Spinal cord (tissue), 10 donors: ENCODE data around the gene CENPVL1. TPM values are rescaled to one million over a fixed set of nuclear protein-coding genes. Genes with fewer than 3 reads are reported as not detected.
"Not testable (repeated sequence)": the region's sequence is repeated elsewhere in the genome, so short reads cannot be mapped to it uniquely, and the experiment has no call there.

Experiments used
- DNase-seq, 6 donors: peaks; one replicate each; pipeline versions ENCODE4 v3.0.0 to v3.0.0-alpha.2; 2013 to 2015; ENCODE audit warnings: low spot score in 6 of 6, low read depth in 4 of 6
- H3K27ac ChIP-seq: one replicate; pipeline ENCODE4 v1.5.1; 2013; ENCODE audit warnings: low read depth, low read length, control low read depth
- H3K27me3 ChIP-seq: one replicate; pipeline ENCODE4 v1.6.1; 2013; ENCODE audit warnings: low read length; ENCODE audit not compliant: control insufficient read depth, insufficient read depth
- H3K36me3 ChIP-seq: one replicate; pipeline ENCODE4 v1.6.1; 2013; ENCODE audit warnings: low read length; ENCODE audit not compliant: control insufficient read depth, insufficient read depth
- H3K4me1 ChIP-seq: one replicate; pipeline ENCODE4 v1.6.1; 2013; ENCODE audit warnings: low read length; ENCODE audit not compliant: control insufficient read depth, insufficient read depth
- H3K4me3 ChIP-seq: one replicate; pipeline ENCODE4 v1.5.1; 2013; ENCODE audit warnings: low read depth, low read length, control low read depth
- H3K9me3 ChIP-seq: one replicate; pipeline ENCODE4 v1.6.1; 2013; ENCODE audit warnings: low read length; ENCODE audit not compliant: control insufficient read depth, insufficient read depth
- WGBS: methylation state at CpG from one replicate; pipeline ENCODE4 v1.1.5; 2013; ENCODE audit warnings: missing lambda C conversion rate; ENCODE audit not compliant: insufficient coverage; 5-methylcytosine and 5-hydroxymethylcytosine counted together
- long read RNA-seq, 4 donors: transcript quantifications; one replicate each; lab custom pipeline, GENCODE V29; 2026
- polyA plus RNA-seq, 2 donors: library from polyadenylated mRNA; unstranded; fragments of 120-200 nt; gene quantifications; one replicate each; pipeline ENCODE4 v1.2.1, GENCODE V29; 2013; ENCODE audit not compliant: insufficient read length in 2 of 2
- total RNA-seq, 2 donors: library from RNA; depleted of rRNA in 1 of 2; stranded (reverse); fragments of 120-200 nt in 1 of 2; fragments of >200 nt in 1 of 2; gene quantifications; one replicate each; pipeline versions ENCODE4 v1.2.3 to v1.2.4, GENCODE V29; 2013 to 2014
- donor health status: healthy.

The CENPVL1 gene
- 1 to 10 TPM in 1 of 2 donors, under 1 TPM in 1; 0.83 to 2.0 TPM for total RNA-seq
- 1 to 10 TPM; 7.1 to 7.7 TPM for polyA plus RNA-seq
- long read RNA-seq, donor 1, transcript CENPVL1-201 (1 exons, 1,620 nt), result major isoform, 8 of 8 reads
- long read RNA-seq, donor 1, partial matches to known transcripts, result 0 of 8 reads
- long read RNA-seq, donor 1, other reads (novel, unspliced or antisense), result 0 of 8 reads
- long read RNA-seq, donor 2, partial matches to known transcripts, result 0 of 1 reads
- long read RNA-seq, donor 2, other reads (novel, unspliced or antisense), result 0 of 1 reads
- long read RNA-seq, donor 3, partial matches to known transcripts, result 0 of 1 reads
- long read RNA-seq, donor 3, other reads (novel, unspliced or antisense), result 0 of 1 reads
- long read RNA-seq, donor 4, result 0 reads

DNA sequence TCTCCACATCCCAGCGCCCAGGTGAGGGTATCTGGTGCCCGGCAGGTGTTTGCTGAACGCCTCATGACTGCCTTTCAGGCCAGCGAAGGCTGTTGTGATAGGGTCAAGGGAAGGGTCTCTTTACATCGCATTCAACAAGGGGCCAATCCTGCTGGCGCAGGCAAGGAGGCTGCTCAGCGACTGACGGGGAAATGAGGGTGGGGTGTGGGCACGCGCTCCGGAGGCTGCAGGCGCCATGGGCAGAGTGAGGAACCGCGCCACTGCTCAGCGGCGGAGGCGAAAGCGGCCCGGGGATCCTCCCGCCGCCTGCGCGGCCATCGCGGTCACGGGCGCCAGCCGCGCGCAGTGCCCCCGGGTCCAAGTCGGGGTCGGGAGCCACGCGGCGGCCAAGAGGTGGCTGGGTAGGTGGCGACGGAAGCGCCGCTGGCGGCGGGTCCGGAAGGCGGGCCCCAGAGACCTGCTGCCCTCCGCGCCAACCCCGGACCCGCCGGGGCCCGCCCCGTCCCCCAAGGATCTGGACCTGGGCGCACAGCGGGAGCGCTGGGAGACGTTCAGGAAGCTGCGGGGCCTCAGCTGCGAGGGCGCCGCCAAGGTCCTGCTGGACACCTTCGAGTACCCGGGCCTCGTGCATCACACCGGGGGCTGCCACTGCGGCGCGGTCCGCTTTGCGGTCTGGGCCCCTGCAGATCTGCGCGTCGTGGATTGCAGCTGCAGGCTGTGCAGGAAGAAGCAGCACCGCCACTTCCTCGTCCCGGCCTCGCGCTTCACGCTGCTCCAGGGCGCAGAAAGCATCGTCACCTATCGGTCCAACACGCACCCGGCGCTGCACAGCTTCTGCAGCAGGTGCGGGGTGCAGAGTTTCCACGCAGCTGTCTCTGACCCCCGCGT, at the start of gene CENPVL1:
CENPVL1 (plus strand) TSS at position 236 of the 888 bp plus-strand sequence; CDS start at position 236, 0 bp downstream.
- no CpG with 5 or more reads among the region's 87 CpGs for WGBS
- not testable (repeated sequence) for H3K27me3 ChIP-seq, H3K27ac ChIP-seq, H3K4me1 ChIP-seq, DNase-seq, H3K9me3 ChIP-seq, H3K36me3 ChIP-seq, H3K4me3 ChIP-seq

GRCh38 chrX:51665981-51666380, 44.3 kb upstream of the CENPVL1 start:
- no peaks in the 10 kb centered on the region for H3K9me3 ChIP-seq
- no peaks in the 10 kb centered on the region for H3K27me3 ChIP-seq
- no CpG with 5 or more reads among the region's 5 CpGs for WGBS

GRCh38 chrX:51679689-51680433, 30.5 kb upstream of the CENPVL1 start:
- H3K4me3 ChIP-seq, H3K36me3 ChIP-seq, DNase-seq, H3K9me3 ChIP-seq, H3K4me1 ChIP-seq, H3K27ac ChIP-seq, H3K27me3 ChIP-seq: not testable (repeated sequence)
- WGBS, result no CpG with 5 or more reads among the region's 18 CpGs

More at GRCh38 chrX:51665981-51666380, 44.3 kb upstream of the CENPVL1 start:
- H3K36me3 ChIP-seq, result no peaks in the 10 kb centered on the region
- no peak overlapping the region for H3K27ac ChIP-seq
- no peak for DNase-seq
- H3K4me1 ChIP-seq, result no peaks in the 10 kb centered on the region
- H3K4me3 ChIP-seq, result no peak overlapping the region

GRCh38 chrX:51681808-51682719, 28.2 kb upstream of the CENPVL1 start:
- H3K4me1 ChIP-seq, H3K9me3 ChIP-seq, H3K4me3 ChIP-seq, H3K36me3 ChIP-seq, DNase-seq, H3K27me3 ChIP-seq, H3K27ac ChIP-seq: not testable (repeated sequence)
- no CpG with 5 or more reads among the region's 88 CpGs for WGBS

GRCh38 chrX:51682720-51683062, 27.6 kb upstream of the CENPVL1 start, which contains the start of gene CENPVL2:
TSS of gene CENPVL2 (minus strand) at chrX:51682831. CDS start at chrX:51682831, 0 bp downstream.
- not testable (repeated sequence) for H3K4me3 ChIP-seq, H3K36me3 ChIP-seq, H3K4me1 ChIP-seq, H3K27ac ChIP-seq, DNase-seq, H3K27me3 ChIP-seq, H3K9me3 ChIP-seq
- no CpG with 5 or more reads among the region's 30 CpGs for WGBS

- WGBS, result 67% methylated on average over 3 of the region's 6 CpGs
- H3K27me3 ChIP-seq, result peaks cover 2% of the 10 kb centered on the region
- no peak overlapping the region for H3K27ac ChIP-seq
- H3K9me3 ChIP-seq, result no peaks in the 10 kb centered on the region
- no peak for DNase-seq
- no peak overlapping the region for H3K4me3 ChIP-seq
- no peaks in the 10 kb centered on the region for H3K36me3 ChIP-seq
- H3K4me1 ChIP-seq, result no peaks in the 10 kb centered on the region
Measured at GRCh38 chrX:51694254-51694653, 16.1 kb upstream of the CENPVL1 start.

- Histone ChIP-seq H3K27me3 (peaks cover 2% of the 10 kb centered on the region), H3K4me1 (no peaks in the 10 kb centered on the region), H3K4me3 (no peak overlapping the region), H3K9me3 (no peaks in the 10 kb centered on the region), H3K27ac (no peak overlapping the region), H3K36me3 (no peaks in the 10 kb centered on the region)
- 85% methylated on average over 8 of the region's 8 CpGs for WGBS
- DNase-seq, result no peak
Measured at GRCh38 chrX:51697397-51697796, 12.9 kb upstream of the CENPVL1 start.

DNA sequence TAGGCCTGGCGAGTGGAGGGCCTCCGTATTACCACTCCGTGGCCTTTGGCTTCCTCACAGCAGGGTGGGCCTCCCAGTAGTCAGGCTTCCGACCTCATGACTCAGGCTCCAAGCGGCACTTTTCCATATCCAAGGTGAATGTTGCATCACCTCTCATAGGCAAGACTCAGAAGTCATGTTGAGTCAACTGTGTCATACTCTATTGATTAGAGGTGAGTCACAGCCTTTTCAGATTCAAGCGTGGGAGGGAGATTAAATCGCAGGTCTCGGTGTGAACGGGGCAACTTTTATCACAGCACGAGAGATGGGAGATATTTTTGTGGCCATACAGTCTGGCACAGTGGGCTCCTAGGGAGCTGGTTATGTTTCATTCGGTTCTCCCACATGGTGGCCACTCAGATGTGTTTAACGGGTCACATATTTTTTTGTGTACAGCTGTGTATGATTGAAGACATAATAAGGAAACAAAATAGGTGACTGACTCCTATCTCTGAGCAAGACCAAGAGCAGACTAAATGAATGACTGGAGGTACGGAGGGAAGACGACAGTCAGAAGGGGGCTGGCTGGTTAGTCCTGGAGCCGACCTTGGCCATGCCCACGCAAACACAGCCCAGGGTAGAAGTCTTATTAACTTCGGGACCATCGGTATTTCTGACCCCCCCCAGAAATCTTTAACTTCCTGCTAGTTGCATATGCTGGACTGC, 2.8 kb downstream of the CENPVL1 start:
- DNase-seq, H3K27ac ChIP-seq, H3K36me3 ChIP-seq, H3K9me3 ChIP-seq, H3K4me1 ChIP-seq, H3K27me3 ChIP-seq, H3K4me3 ChIP-seq: not testable (repeated sequence)
- no CpG with 5 or more reads among the region's 18 CpGs for WGBS
